Measurements from ENCODE around the gene PCBD1. TPM values are rescaled to one million over a fixed set of nuclear protein-coding genes. Genes with fewer than 3 reads are reported as not detected.

PCBD1 gene
- total RNA-seq, 1 donor, result 19.9 TPM

GRCh38 chr10:70908406-70909296 lies 20.3 kb upstream of the PCBD1 start:
- H3K4me1 ChIP-seq (ENCODE audit: insufficient read depth, low read length), result no peaks in the 10 kb centered on the region
- no peaks in the 10 kb centered on the region for H4K20me1 ChIP-seq (ENCODE audit: insufficient read depth, low read length)
- no peak overlapping the region for H2AFZ ChIP-seq (ENCODE audit: low read length)
- no peak overlapping the region for H3K4me2 ChIP-seq (ENCODE audit: insufficient read depth, low read length)
- TF ChIP-seq CTCF (IDR thresholded peaks at IDR 0.05; ENCODE audit: extremely low read depth, low read depth, low read length), result no peak
- DNase-seq (ENCODE audit: insufficient read length, low spot score, missing footprints), result peak; percentile 73
- H3K27ac ChIP-seq (ENCODE audit: low read depth, low read length), result no peak overlapping the region
- no peaks in the 10 kb centered on the region for H3K9me3 ChIP-seq (ENCODE audit: low read depth, low read length)
- no peaks in the 10 kb centered on the region for H3K79me2 ChIP-seq (ENCODE audit: insufficient read depth, low read length)
- no peak overlapping the region for H3K4me3 ChIP-seq (ENCODE audit: insufficient read depth, low read length)
- H3K36me3 ChIP-seq (ENCODE audit: insufficient read depth, low read length), result no peaks in the 10 kb centered on the region
- H3K27me3 ChIP-seq (ENCODE audit: insufficient read depth, low read length), result peaks cover 19% of the 10 kb centered on the region

GRCh38 chr10:70907637-70908405 lies 19.5 kb upstream of the PCBD1 start:
- H3K9me3 ChIP-seq (ENCODE audit: low read depth, low read length), result no peaks in the 10 kb centered on the region
- no peaks in the 10 kb centered on the region for H3K36me3 ChIP-seq (ENCODE audit: insufficient read depth, low read length)
- H4K20me1 ChIP-seq (ENCODE audit: insufficient read depth, low read length), result no peaks in the 10 kb centered on the region
- H3K4me2 ChIP-seq (ENCODE audit: insufficient read depth, low read length), result no peak overlapping the region
- no peak overlapping the region for H3K4me3 ChIP-seq (ENCODE audit: insufficient read depth, low read length)
- no peaks in the 10 kb centered on the region for H3K79me2 ChIP-seq (ENCODE audit: insufficient read depth, low read length)
- H2AFZ ChIP-seq (ENCODE audit: low read length), result no peak overlapping the region
- H3K27me3 ChIP-seq (ENCODE audit: insufficient read depth, low read length), result peaks cover 16% of the 10 kb centered on the region
- TF ChIP-seq CTCF (IDR thresholded peaks at IDR 0.05; ENCODE audit: extremely low read depth, low read depth, low read length), result no peak
- DNase-seq (ENCODE audit: insufficient read length, low spot score, missing footprints), result peak; percentile 49
- H3K4me1 ChIP-seq (ENCODE audit: insufficient read depth, low read length), result no peaks in the 10 kb centered on the region
- H3K27ac ChIP-seq (ENCODE audit: low read depth, low read length), result no peak overlapping the region

- Histone ChIP-seq H3K79me2 (ENCODE audit: insufficient read depth, low read length) (no peaks in the 10 kb centered on the region), H3K36me3 (ENCODE audit: insufficient read depth, low read length) (no peaks in the 10 kb centered on the region), H2AFZ (ENCODE audit: low read length) (no peak overlapping the region), H4K20me1 (ENCODE audit: insufficient read depth, low read length) (no peaks in the 10 kb centered on the region), H3K4me2 (ENCODE audit: insufficient read depth, low read length) (no peak overlapping the region), H3K4me3 (ENCODE audit: insufficient read depth, low read length) (no peak overlapping the region), H3K4me1 (ENCODE audit: insufficient read depth, low read length) (no peaks in the 10 kb centered on the region), H3K27ac (ENCODE audit: low read depth, low read length) (no peak overlapping the region), H3K9me3 (ENCODE audit: low read depth, low read length) (no peaks in the 10 kb centered on the region), H3K27me3 (ENCODE audit: insufficient read depth, low read length) (peaks cover 16% of the 10 kb centered on the region)
- no peak for TF ChIP-seq CTCF (IDR thresholded peaks at IDR 0.05; ENCODE audit: extremely low read depth, low read depth, low read length)
- peak; percentile 66 for DNase-seq (ENCODE audit: insufficient read length, low spot score, missing footprints)
Measured at GRCh38 chr10:70906953-70907636, 18.7 kb upstream of the PCBD1 start.

All from osteoblast (primary cell).